GM23338 (cell line): ENCODE measurements around the gene ACTG2. TPM values are rescaled to one million over a fixed set of nuclear protein-coding genes. Genes with fewer than 3 reads are reported as not detected.

Experiments used
- ATAC-seq: fragments of 200-7000 bp; cut with Tn5 transposase; 3 replicates; pipeline ENCODE4 v1.9.1; 2020
- DNase-seq: peaks from one replicate; pipeline ENCODE4 v3.0.0-alpha.2; 2015; ENCODE audit warnings: low spot score
- H2AFZ ChIP-seq: fragments of 200-600 bp; sonication (generic); 2 replicates; pipeline ENCODE4 v1.8.0; 2016; ENCODE audit warnings: antibody characterized with exemption, mild to moderate bottlenecking, moderate library complexity
- H3F3A ChIP-seq: fragments of 200-600 bp; sonication (generic); replicated peaks from 2 replicates; pipeline ENCODE4 v1.8.0; 2017; ENCODE audit warnings: antibody characterized with exemption, mixed run types, low read depth
- H3K27ac ChIP-seq: fragments of 200-600 bp; sonication (generic); 2 replicates; pipeline ENCODE4 v1.6.1; 2016; ENCODE audit warnings: low read depth
- H3K27me3 ChIP-seq: fragments of 200-600 bp; sonication (generic); 2 replicates; pipeline ENCODE4 v1.8.0; 2016; ENCODE audit warnings: mild to moderate bottlenecking, mixed run types, moderate library complexity; ENCODE audit not compliant: insufficient read depth
- H3K36me3 ChIP-seq: fragments of 200-600 bp; sonication (generic); 2 replicates; pipeline ENCODE4 v1.8.0; 2016; ENCODE audit warnings: mild to moderate bottlenecking; ENCODE audit not compliant: insufficient read depth
- H3K4me1 ChIP-seq: fragments of 200-600 bp; sonication (generic); 2 replicates; pipeline ENCODE4 v1.8.0; 2016; ENCODE audit warnings: mild to moderate bottlenecking, moderate library complexity; ENCODE audit not compliant: insufficient read depth
- H3K4me2 ChIP-seq: fragments of 200-600 bp; sonication (generic); 2 replicates; pipeline ENCODE4 v1.7.1; 2017; ENCODE audit warnings: mixed run types
- H3K4me3 ChIP-seq: fragments of 200-600 bp; sonication (generic); 2 replicates; pipeline ENCODE4 v1.6.1; 2016; ENCODE audit warnings: mixed run types
- H3K79me2 ChIP-seq: fragments of 200-600 bp; sonication (generic); replicated peaks from 2 replicates; pipeline ENCODE4 v1.8.0; 2017; ENCODE audit warnings: mild to moderate bottlenecking; ENCODE audit not compliant: insufficient read depth
- H3K9me2 ChIP-seq: fragments of 200-600 bp; sonication (generic); 2 replicates; pipeline ENCODE4 v1.8.0; 2017; ENCODE audit not compliant: insufficient read depth
- H4K20me1 ChIP-seq: fragments of 200-600 bp; sonication (generic); replicated peaks from 2 replicates; pipeline ENCODE4 v1.8.0; 2017; ENCODE audit warnings: mild to moderate bottlenecking; ENCODE audit not compliant: insufficient read depth
- H3K27ac Mint-ChIP-seq: 2 replicates; pipeline ENCODE4 v1.8.0; 2020; ENCODE audit warnings: inconsistent platforms, mild to moderate bottlenecking, moderate library complexity, mixed read lengths
- H3K27me3 Mint-ChIP-seq: 3 replicates; pipeline ENCODE4 v1.8.0; 2022; ENCODE audit warnings: low read depth, mild to moderate bottlenecking, moderate library complexity, mixed read lengths, inconsistent platforms; ENCODE audit not compliant: insufficient read depth, poor library complexity
- H3K36me3 Mint-ChIP-seq: 3 replicates; pipeline ENCODE4 v1.8.0; 2021; ENCODE audit warnings: low read depth, mild to moderate bottlenecking, inconsistent platforms, moderate library complexity, mixed read lengths
- H3K4me1 Mint-ChIP-seq: 3 replicates; pipeline ENCODE4 v1.8.0; 2020; ENCODE audit warnings: mild to moderate bottlenecking, inconsistent platforms, mixed read lengths
- H3K4me3 Mint-ChIP-seq: 3 replicates; pipeline ENCODE4 v1.8.0; 2021; ENCODE audit warnings: moderate library complexity, mild to moderate bottlenecking, inconsistent platforms, mixed read lengths
- H3K9me3 Mint-ChIP-seq: 3 replicates; pipeline ENCODE4 v1.8.0; 2020; ENCODE audit warnings: moderate library complexity, mild to moderate bottlenecking, inconsistent platforms, mixed read lengths
- CREB1 ChIP-seq: fragments of 250-450 bp; sonication (Bioruptor Pico); IDR thresholded peaks from 2 replicates; pipeline ENCODE4 v1.5.0; 2020; ENCODE audit warnings: low read depth, mild to moderate bottlenecking, moderate library complexity
- EZH2 ChIP-seq: fragments of 200-600 bp; sonication (generic); IDR thresholded peaks from one replicate; pipeline ENCODE4 v1.8.0; 2017; ENCODE audit warnings: antibody characterized with exemption, mild to moderate bottlenecking, low read depth; ENCODE audit not compliant: unreplicated experiment
- EZH2phosphoT487 ChIP-seq: fragments of 200-600 bp; sonication (generic); IDR thresholded peaks from one replicate; pipeline ENCODE4 v1.8.1; 2018; ENCODE audit warnings: antibody characterized with exemption; ENCODE audit not compliant: unreplicated experiment
- JUNB ChIP-seq: IDR thresholded peaks from one replicate; pipeline ENCODE4 v1.6.1; 2016; ENCODE audit warnings: antibody characterized with exemption; ENCODE audit not compliant: unreplicated experiment
- NANOG ChIP-seq: IDR thresholded peaks from 2 replicates; pipeline ENCODE4 v1.6.1; 2016; ENCODE audit warnings: antibody characterized with exemption, borderline replicate concordance
- POLR2AphosphoS5 ChIP-seq: IDR thresholded peaks from 2 replicates; pipeline ENCODE4 v1.6.1; 2016; ENCODE audit warnings: antibody characterized with exemption, low read depth
- STAT1 ChIP-seq: IDR thresholded peaks from one replicate; pipeline ENCODE4 v1.6.1; 2016; ENCODE audit warnings: antibody characterized with exemption; ENCODE audit not compliant: unreplicated experiment
- ZNF114 ChIP-seq: fragments of 250-450 bp; sonication (Bioruptor Pico); IDR thresholded peaks from 2 replicates; pipeline ENCODE4 v1.5.0; 2020; ENCODE audit warnings: mild to moderate bottlenecking, moderate library complexity
- ZNF331 ChIP-seq: fragments of 250-450 bp; sonication (Bioruptor Pico); IDR thresholded peaks from 2 replicates; pipeline ENCODE4 v1.5.0; 2020; ENCODE audit warnings: low read depth, mild to moderate bottlenecking, moderate library complexity
- polyA plus RNA-seq: library from polyadenylated mRNA; unstranded; fragments of >200 nt; fragmentation: Nextera tagmentation; extraction: Ambion mirVana; gene quantifications from 2 replicates; pipeline ENCODE4 v1.2.1, GENCODE V29; 2016
- total RNA-seq: library from RNA; depleted of rRNA; stranded (reverse); fragments of >200 nt; shearing (Covaris generic); gene quantifications from 2 replicates; pipeline ENCODE4 v1.2.3, GENCODE V29; 2014
- TF ChIP-seq, protein P1 (sequence below): IDR thresholded peaks from one replicate; pipeline ENCODE4 v1.6.1; 2018; ENCODE audit warnings: antibody characterized with exemption; ENCODE audit not compliant: unreplicated experiment
- TF ChIP-seq, protein P2 (sequence below): IDR thresholded peaks from 2 replicates; pipeline ENCODE4 v1.6.1; 2016; ENCODE audit warnings: antibody characterized with exemption

The ACTG2 gene
- total and polyA plus RNA-seq, 2 experiments from 2014 or later, result 8.0 to 8.5 TPM

DNA sequence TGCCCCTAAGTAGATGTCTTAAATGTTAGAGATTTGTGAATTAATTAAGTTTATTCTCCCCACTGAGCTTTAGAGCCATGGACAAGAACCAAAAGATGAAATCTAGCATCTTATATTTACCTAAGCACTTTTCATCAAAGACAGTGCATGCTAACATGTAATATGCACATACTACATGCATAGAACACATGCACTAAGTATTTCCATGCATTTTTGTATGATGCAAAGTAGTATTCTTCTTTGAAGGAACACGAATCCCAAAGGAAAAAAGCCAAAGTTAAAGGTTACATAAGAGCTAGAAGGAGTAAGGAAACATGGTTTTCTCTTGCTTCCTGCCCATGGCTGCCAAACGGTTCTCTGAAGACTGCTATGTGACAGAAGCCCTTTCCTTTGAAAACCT is 48.7 kb upstream of the ACTG2 start:
- H3K79me2 ChIP-seq, result peaks cover 16% of the 10 kb centered on the region
- H3K4me3 ChIP-seq, result no peak overlapping the region
- no peak overlapping the region for H2AFZ ChIP-seq
- H3K27ac ChIP-seq, result no peak overlapping the region
- no peak overlapping the region for H3K4me2 ChIP-seq
- Mint-ChIP-seq H3K27me3 (no peaks in the 10 kb centered on the region), H3K36me3 (peaks cover 42% of the 10 kb centered on the region), H3K4me3 (no peak overlapping the region), H3K27ac (no peak overlapping the region), H3K9me3 (no peaks in the 10 kb centered on the region), H3K4me1 (no peaks in the 10 kb centered on the region)
- peaks cover 18% of the 10 kb centered on the region; the same call in 1 of the 2 replicates for H4K20me1 ChIP-seq
- H3K9me2 ChIP-seq, result no peaks in the 10 kb centered on the region
- ATAC-seq (no peak), DNase-seq (no peak)
- TF ChIP-seq, protein P1, sequence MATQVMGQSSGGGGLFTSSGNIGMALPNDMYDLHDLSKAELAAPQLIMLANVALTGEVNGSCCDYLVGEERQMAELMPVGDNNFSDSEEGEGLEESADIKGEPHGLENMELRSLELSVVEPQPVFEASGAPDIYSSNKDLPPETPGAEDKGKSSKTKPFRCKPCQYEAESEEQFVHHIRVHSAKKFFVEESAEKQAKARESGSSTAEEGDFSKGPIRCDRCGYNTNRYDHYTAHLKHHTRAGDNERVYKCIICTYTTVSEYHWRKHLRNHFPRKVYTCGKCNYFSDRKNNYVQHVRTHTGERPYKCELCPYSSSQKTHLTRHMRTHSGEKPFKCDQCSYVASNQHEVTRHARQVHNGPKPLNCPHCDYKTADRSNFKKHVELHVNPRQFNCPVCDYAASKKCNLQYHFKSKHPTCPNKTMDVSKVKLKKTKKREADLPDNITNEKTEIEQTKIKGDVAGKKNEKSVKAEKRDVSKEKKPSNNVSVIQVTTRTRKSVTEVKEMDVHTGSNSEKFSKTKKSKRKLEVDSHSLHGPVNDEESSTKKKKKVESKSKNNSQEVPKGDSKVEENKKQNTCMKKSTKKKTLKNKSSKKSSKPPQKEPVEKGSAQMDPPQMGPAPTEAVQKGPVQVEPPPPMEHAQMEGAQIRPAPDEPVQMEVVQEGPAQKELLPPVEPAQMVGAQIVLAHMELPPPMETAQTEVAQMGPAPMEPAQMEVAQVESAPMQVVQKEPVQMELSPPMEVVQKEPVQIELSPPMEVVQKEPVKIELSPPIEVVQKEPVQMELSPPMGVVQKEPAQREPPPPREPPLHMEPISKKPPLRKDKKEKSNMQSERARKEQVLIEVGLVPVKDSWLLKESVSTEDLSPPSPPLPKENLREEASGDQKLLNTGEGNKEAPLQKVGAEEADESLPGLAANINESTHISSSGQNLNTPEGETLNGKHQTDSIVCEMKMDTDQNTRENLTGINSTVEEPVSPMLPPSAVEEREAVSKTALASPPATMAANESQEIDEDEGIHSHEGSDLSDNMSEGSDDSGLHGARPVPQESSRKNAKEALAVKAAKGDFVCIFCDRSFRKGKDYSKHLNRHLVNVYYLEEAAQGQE, result no peak
- TF ChIP-seq NANOG, result no peak
- TF ChIP-seq JUNB, result no peak
- TF ChIP-seq STAT1, result no peak
- TF ChIP-seq, protein P2, sequence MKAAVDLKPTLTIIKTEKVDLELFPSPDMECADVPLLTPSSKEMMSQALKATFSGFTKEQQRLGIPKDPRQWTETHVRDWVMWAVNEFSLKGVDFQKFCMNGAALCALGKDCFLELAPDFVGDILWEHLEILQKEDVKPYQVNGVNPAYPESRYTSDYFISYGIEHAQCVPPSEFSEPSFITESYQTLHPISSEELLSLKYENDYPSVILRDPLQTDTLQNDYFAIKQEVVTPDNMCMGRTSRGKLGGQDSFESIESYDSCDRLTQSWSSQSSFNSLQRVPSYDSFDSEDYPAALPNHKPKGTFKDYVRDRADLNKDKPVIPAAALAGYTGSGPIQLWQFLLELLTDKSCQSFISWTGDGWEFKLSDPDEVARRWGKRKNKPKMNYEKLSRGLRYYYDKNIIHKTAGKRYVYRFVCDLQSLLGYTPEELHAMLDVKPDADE, result no peak
- no peak for TF ChIP-seq CREB1 (CRISPR knock-in tag)
- TF ChIP-seq EZH2phosphoT487, result no peak
- TF ChIP-seq ZNF114 (CRISPR knock-in tag), result no peak
- no peak for TF ChIP-seq EZH2
- no peak for TF ChIP-seq ZNF331
- H3K4me1 ChIP-seq, result no peaks in the 10 kb centered on the region
- H3K36me3 ChIP-seq, result peaks cover 30% of the 10 kb centered on the region
- H3K27me3 ChIP-seq, result no peaks in the 10 kb centered on the region
- H3F3A ChIP-seq, result 0 out of 2 replicates have a peak, but pooled peaks cover 2% of the 10 kb centered on the region

DNA sequence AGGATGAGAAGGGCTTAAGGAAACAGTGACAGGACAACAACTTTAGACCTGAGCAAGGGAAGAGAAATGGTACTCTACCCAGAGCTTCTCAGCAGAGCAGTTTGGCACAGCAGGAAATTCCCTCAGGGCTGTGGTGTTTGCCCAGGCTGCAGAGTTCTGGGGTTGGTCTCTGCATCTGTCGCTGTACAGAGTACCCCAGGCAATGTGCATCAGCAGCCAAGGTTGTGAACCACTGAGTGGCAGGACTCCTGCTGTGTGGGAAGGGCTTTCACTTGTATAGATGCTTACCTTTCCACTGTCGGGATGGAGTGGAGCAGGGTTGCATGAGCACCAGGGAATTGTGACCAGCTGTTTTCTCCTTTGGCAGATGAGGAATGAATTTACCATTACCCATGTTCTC is 42.8 kb upstream of the ACTG2 start:
- Histone ChIP-seq H3K4me2 (no peak overlapping the region), H3K27ac (no peak overlapping the region), H2AFZ (no peak overlapping the region), H3K4me3 (no peak overlapping the region), H3K36me3 (peaks cover 51% of the 10 kb centered on the region), H3K27me3 (no peaks in the 10 kb centered on the region), H3K9me2 (no peaks in the 10 kb centered on the region), H3K79me2 (no peaks in the 10 kb centered on the region), H3F3A (no peaks in the 10 kb centered on the region), H3K4me1 (no peaks in the 10 kb centered on the region), H4K20me1 (peaks cover 11% of the 10 kb centered on the region; the same call in 1 of the 2 replicates)
- no peak overlapping the region for H3K27ac Mint-ChIP-seq
- peaks cover 3% of the 10 kb centered on the region for H3K27me3 Mint-ChIP-seq
- DNase-seq, result no peak
- H3K4me1 Mint-ChIP-seq, result no peaks in the 10 kb centered on the region
- no peak for TF ChIP-seq JUNB
- no peak for TF ChIP-seq EZH2phosphoT487
- TF ChIP-seq POLR2AphosphoS5, result no peak
- TF ChIP-seq STAT1, result no peak
- TF ChIP-seq NANOG, result no peak
- no peak for TF ChIP-seq ZNF114 (CRISPR knock-in tag)
- H3K4me3 Mint-ChIP-seq, result no peak overlapping the region
- no peak for ATAC-seq
- H3K9me3 Mint-ChIP-seq, result no peaks in the 10 kb centered on the region
- H3K36me3 Mint-ChIP-seq, result peaks cover 57% of the 10 kb centered on the region
